GM12874 (cell line): ENCODE measurements around the gene ATP5MG.

Source experiments
- TF ChIP-seq, protein P1 (sequence below): IDR thresholded peaks from 2 replicates; pipeline ENCODE4 v1.5.1; 2011; ENCODE audit warnings: low read depth, mild to moderate bottlenecking, control low read depth, low read length, moderate library complexity; ENCODE audit not compliant: insufficient read depth

ATP5MG gene, protein sequence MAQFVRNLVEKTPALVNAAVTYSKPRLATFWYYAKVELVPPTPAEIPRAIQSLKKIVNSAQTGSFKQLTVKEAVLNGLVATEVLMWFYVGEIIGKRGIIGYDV

DNA sequence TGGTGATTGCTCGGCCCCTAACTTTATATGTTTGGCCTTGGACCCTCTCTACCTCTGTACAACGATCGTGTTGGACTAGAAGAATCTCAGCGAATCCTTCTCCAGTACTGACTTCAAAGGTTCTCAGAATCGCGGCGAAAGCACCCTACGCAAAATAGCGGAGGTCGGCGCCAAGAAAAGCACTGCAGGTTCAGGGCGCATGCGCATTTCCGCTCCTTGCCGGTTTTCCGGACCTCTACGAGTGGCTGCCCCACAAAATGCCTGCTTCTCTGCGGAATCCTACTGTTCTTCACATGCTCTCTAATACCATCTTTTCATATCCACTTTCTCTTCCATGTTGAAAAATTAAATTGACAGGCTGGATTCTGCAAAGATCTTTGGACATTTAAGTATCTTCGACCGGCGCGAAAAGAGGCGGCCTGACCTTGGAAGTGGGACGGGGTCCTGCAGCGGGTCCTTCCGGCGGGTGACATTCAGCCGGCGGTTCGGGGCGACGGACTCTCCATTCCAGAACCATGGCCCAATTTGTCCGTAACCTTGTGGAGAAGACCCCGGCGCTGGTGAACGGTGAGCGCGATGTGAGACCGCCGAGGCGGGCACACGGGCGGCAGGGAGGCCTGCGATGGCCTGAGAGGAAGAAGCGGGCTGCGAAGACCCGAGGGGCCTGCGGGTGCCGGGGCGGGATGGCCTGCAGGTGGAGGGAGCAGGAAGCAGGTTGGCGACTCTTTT, at the start of gene ATP5MG:
Gene ATP5MG (plus strand): TSS at position 456 of the 729 bp plus-strand sequence. CDS start 60 bp downstream, at position 516.
- TF ChIP-seq, protein P1, sequence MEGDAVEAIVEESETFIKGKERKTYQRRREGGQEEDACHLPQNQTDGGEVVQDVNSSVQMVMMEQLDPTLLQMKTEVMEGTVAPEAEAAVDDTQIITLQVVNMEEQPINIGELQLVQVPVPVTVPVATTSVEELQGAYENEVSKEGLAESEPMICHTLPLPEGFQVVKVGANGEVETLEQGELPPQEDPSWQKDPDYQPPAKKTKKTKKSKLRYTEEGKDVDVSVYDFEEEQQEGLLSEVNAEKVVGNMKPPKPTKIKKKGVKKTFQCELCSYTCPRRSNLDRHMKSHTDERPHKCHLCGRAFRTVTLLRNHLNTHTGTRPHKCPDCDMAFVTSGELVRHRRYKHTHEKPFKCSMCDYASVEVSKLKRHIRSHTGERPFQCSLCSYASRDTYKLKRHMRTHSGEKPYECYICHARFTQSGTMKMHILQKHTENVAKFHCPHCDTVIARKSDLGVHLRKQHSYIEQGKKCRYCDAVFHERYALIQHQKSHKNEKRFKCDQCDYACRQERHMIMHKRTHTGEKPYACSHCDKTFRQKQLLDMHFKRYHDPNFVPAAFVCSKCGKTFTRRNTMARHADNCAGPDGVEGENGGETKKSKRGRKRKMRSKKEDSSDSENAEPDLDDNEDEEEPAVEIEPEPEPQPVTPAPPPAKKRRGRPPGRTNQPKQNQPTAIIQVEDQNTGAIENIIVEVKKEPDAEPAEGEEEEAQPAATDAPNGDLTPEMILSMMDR = no peak

DNA sequence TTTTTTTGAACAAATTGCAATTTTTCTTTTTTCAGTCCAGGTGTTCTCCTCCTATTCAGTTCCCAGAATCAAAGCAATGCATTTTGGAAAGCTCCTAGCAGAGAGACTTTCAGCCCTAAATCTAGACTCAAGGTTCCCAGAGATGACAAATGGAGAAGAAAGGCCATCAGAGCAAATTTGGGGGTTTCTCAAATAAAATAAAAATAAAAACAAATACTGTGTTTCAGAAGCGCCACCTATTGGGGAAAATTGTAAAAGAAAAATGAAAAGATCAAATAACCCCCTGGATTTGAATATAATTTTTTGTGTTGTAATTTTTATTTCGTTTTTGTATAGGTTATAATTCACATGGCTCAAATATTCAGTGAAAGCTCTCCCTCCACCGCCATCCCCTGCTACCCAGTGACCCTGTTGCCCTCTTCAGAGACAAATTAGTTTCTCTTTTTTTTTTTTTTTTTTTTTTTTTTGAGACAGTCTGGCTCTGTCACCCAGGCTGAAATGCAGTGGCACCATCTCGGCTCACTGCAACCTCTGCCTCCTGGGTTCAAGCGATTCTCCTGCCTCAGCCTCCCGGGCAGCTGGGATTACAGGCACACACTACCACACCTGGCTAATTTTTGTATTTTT, 48.2 kb upstream of the ATP5MG start:
- TF ChIP-seq, protein P1 = no peak

DNA sequence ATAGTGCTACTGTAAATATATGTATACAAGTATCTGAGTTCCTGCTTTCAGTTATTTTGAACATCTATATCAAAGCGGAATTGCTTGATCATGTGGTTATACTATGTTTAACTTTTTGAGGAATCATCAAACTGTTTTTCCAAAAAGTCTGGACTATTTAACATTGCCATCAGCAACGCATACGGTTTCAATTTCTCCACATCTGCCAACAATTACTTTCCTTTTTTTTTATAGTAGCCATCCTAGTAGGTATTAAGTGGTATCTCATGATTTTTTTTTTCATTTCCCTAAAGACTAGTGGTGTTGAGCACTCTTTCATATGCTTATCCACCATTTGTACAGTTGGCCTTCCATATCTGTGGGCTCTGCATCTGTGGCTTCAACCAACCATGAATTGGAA, 43.3 kb upstream of the ATP5MG start:
- TF ChIP-seq, protein P1 = no peak

DNA sequence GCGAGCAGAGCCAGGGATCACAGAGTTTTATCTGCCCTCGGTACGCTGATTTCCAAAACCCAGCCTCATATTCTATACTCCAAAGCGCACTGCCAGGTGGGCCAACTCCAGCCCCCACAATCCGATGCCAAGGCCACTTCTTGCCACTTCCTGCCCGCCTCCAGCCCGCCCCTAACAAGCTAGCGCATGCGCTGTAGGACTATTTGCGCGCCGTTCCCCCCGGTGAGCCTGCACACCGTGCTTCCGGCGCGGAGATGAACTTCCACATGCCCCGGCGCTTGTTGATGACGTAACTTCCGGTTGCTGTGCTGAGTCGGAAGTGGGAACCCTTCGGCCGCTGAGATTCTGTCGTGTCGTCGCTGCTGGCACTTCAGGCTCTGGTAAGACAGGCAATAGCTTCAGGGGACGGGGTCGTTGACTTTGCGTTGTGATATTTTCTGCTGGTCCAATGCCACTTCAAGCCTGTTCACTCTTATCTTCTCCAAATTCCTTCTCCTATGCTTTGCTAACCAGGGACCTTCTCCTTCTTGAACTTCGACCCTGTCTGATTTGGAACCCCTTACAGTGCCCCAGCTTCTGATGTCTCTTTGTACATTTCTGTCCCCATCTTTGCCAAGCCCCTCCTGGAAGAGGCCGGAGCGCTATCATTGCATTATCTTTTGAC, 42.0 kb upstream of the ATP5MG start, which contains the start of gene UBE4A:
Gene UBE4A (plus strand): TSS at position 306 of the 664 bp plus-strand sequence. CDS start 5,481 bp downstream, outside the sequence.
- TF ChIP-seq, protein P1 = no peak

DNA sequence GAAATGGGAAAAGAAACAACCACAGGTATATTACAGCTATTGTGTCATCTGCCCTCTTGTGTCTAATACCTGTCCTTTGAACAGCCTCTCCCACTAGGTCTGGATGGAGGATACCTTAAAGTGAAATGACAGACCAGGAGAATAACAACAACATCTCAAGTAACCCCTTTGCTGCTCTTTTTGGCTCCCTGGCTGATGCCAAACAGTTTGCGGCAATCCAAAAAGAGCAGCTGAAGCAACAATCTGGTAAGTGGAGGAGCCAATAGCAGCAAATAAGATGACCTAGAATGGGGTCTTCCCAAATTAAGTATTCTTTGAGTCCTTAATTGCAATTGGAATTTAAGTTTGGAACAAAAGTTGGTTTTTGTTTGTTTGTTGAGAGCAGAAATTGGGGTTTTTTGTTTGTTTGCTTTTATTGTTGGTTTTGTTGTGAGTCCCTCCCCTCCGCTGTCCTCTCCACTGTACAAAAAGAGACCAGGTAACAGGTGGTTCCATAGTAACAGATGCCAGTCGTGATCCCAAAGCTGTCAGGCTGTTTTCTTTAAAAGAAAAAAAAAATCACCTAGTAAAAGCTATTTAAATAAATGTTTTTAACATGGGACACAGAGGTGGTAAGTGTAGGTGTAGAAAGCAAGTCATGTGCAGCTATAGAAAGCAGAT, 36.3 kb upstream of the ATP5MG start:
- TF ChIP-seq, protein P1 = no peak

DNA sequence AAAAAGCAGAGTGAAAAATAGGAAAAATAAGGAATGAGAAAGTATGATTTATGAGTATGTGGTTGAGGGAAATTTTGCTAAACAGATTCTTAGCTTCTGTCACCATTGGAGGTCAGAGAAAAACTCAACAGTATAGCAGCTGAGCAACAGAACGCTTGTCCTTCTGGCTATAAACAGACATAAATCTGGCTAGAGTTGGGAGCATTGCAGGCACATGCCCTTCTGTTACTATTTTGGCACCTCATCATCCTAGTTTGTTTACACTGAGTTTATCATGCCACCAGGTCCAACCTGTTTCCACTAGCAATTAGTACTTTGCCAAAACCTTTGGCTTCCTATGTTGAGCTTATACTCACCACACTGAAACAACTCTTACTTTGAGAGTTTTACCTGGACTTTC, 35.1 kb upstream of the ATP5MG start:
- TF ChIP-seq, protein P1 = no peak
